Activated naive CD8-positive, alpha-beta T cell treated with anti-CD3 and anti-CD28 coated beads, Interleukin-2, amount 10 ng/mL, durations not matched to agents 7 days and 5 days (primary cell): ENCODE results near the gene GIMAP6. TPM values are rescaled to one million over a fixed set of nuclear protein-coding genes. Genes with fewer than 3 reads are reported as not detected.
A peak's percentile ranks its signal among the peaks of the same experiment; 100 is the strongest.
"Not testable (repeated sequence)": the region's sequence is repeated elsewhere in the genome, so short reads cannot be mapped to it uniquely, and the experiment has no call there.

ENCODE experiments used
- ATAC-seq: fragments of 150-1000 bp; cut with Tn5 transposase; one replicate; pipeline ENCODE4 v1.10.0; 2021; ENCODE audit warnings: low read depth, moderate library complexity
- POLR2A ChIA-PET: fragments of 350-600 bp; sonication (Branson Sonifier 250); formaldehyde crosslinking; loops from one replicate; lab custom pipeline; 2021; ENCODE audit warnings: antibody characterized with exemption; lab: Charles Lee
- DNase-seq: peaks from one replicate; pipeline ENCODE4 v3.0.0; 2021
- H3K27ac Mint-ChIP-seq: one replicate; pipeline ENCODE4 v1.8.0; 2022; ENCODE audit warnings: mild to moderate bottlenecking, mixed read lengths
- H3K27me3 Mint-ChIP-seq: one replicate; pipeline ENCODE4 v1.8.0; 2022; ENCODE audit warnings: mild to moderate bottlenecking, moderate library complexity, mixed read lengths
- H3K36me3 Mint-ChIP-seq: one replicate; pipeline ENCODE4 v1.8.0; 2021; ENCODE audit warnings: mild to moderate bottlenecking, mixed read lengths
- H3K4me1 Mint-ChIP-seq: one replicate; pipeline ENCODE4 v1.8.0; 2021; ENCODE audit warnings: mixed read lengths
- H3K4me3 Mint-ChIP-seq: one replicate; pipeline ENCODE4 v1.8.0; 2022; ENCODE audit warnings: mild to moderate bottlenecking, moderate library complexity, mixed read lengths
- H3K9me3 Mint-ChIP-seq: one replicate; pipeline ENCODE4 v1.8.0; 2021; ENCODE audit warnings: mixed read lengths
- total RNA-seq, 2 experiments: library from RNA; stranded (reverse); gene quantifications; one replicate each; pipeline ENCODE4 v1.2.3, GENCODE V29; 2021

GIMAP6 gene
- 100 to 1,000 TPM; 124 to 130 TPM for total RNA-seq

DNA sequence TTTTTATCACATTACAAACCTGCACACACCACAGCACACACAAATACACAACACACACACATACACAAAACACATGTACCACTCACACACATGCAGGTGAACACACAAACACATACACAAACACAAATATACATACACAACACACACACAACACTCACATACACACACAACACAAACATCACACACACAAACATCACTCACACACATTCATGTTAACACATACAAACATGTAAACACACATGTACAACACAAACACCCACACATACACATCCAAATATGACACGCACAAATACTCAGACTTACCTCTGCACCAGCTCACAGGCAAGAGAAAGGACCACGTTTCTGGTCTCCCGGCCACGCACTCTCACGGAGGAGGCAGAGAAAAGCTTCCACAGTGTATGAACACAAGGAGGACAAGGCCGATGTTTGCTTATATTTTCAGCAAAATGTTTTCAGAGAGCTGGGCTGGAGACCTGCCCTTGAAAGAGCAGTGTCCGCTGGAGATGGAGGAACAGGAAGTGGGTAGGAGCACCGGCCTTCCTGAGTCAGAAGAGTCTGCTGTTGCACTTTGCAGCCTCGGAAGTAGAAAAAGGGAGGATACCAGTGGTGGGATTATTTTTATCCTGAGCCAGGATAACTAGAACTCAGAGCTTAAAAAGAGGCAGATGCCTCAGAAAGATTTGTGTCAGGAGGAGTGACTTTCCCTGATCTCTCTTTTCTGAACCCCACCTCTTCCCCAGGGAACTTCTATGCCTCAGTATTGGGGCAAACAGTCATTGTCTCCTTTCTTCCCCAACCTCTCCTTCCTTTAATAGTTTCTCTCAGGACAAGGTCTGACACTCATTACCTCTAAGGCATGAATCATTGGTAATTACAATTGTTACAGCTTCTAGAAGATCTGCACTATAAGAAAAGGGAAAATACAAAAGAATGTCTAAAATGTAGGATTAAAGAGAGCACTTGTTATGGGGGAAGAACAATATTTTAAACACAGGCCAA is at the start of gene GIMAP6:
Gene GIMAP6, minus strand, starts transcription at position 520 of the 999 bp plus-strand sequence. CDS start 2,243 bp downstream, outside the sequence.
- peaks cover 46% of the 10 kb centered on the region for H3K4me1 Mint-ChIP-seq
- DNase-seq = no peak
- peak within 1 kb of the TSS; percentile 93 for H3K4me3 Mint-ChIP-seq
- POLR2A ChIA-PET = interaction anchor here (0.6 to 3.4 kb wide), 23 partner anchors 9 to 182 kb away, joined by 3 to 26 read pairs (median 4); partner anchors contain the start of genes GIMAP1, GIMAP2, GIMAP4 and GIMAP5
- peak; percentile 63 for ATAC-seq
- no peaks in the 10 kb centered on the region for H3K27me3 Mint-ChIP-seq
- H3K27ac Mint-ChIP-seq = peak within 1 kb of the TSS; percentile 94
- H3K36me3 Mint-ChIP-seq = peaks cover 67% of the 10 kb centered on the region
- H3K9me3 Mint-ChIP-seq = peaks cover 17% of the 10 kb centered on the region

- H3K36me3 Mint-ChIP-seq = peaks cover 38% of the 10 kb centered on the region
- DNase-seq, H3K27me3 Mint-ChIP-seq, ATAC-seq, H3K4me3 Mint-ChIP-seq, H3K9me3 Mint-ChIP-seq, POLR2A ChIA-PET: not testable (repeated sequence)
- peaks cover 74% of the 10 kb centered on the region for H3K4me1 Mint-ChIP-seq
- peak overlapping the region; percentile 44 for H3K27ac Mint-ChIP-seq
Measured at GRCh38 chr7:150680364-150680763, 48.2 kb upstream of the GIMAP6 start.

DNA sequence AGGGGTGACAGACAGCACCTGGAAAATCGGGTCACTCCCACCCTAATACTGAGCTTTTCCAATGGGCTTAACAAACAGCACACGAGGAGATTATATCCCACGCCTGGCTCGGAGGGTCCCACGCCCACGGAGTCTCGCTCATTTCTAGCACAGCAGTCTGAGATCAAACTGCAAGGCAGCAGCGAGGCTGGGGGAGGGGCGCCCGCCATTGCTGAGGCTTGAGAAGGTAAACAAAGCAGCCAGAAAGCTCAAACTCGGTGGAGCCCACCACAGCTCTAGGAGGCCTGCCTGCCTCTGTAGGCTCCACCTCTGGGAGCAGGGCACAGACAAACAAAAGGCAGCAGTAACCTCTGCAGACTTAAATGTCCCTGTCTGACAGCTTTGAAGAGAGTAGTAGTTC is 46.4 kb upstream of the GIMAP6 start:
- POLR2A ChIA-PET = interaction anchor here (0.6 kb wide), 1 partner anchor 49 kb away, joined by 4 read pairs; no protein-coding TSS in a partner anchor
- not testable (repeated sequence) for DNase-seq, ATAC-seq, H3K27me3 Mint-ChIP-seq, H3K9me3 Mint-ChIP-seq
- Mint-ChIP-seq H3K4me1 (peaks cover 63% of the 10 kb centered on the region), H3K27ac (peak overlapping the region; percentile 84), H3K4me3 (peak overlapping the region; percentile 23), H3K36me3 (peaks cover 40% of the 10 kb centered on the region)

GRCh38 chr7:150676854-150677253 is 44.7 kb upstream of the GIMAP6 start:
- peak; percentile 80 for ATAC-seq
- POLR2A ChIA-PET = interaction anchor here (0.8 to 1.5 kb wide), 3 partner anchors 9 to 45 kb away, joined by 3 to 6 read pairs (median 5); partner anchors contain the start of genes GIMAP2 and GIMAP6
- Mint-ChIP-seq H3K27ac (peak overlapping the region; percentile 48), H3K4me3 (peak overlapping the region; percentile 56), H3K36me3 (peaks cover 41% of the 10 kb centered on the region), H3K4me1 (peaks cover 53% of the 10 kb centered on the region)
- H3K27me3 Mint-ChIP-seq, DNase-seq, H3K9me3 Mint-ChIP-seq: not testable (repeated sequence)

DNA sequence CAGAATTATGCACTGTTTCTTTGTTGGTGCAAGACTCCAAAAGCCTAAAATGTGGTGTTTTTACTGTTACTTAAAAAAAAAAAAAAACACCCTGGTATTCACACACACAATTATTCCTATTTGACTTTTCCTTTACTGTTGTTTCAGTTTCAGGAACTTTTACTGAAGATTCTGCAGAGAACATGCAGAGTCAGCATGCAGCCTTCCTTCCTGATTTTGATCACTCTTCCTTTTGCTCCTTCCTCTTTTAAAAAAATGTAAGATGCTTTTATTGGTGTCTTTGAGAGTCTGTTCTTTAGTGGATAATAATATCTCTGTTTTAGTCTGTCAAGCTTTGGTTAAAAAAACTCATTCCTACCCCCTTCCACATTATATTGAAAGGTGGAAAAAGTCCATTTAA is 44.1 kb upstream of the GIMAP6 start:
- Mint-ChIP-seq H3K36me3 (peaks cover 42% of the 10 kb centered on the region), H3K4me1 (peaks cover 55% of the 10 kb centered on the region), H3K4me3 (peak overlapping the region; percentile 56), H3K27ac (peak overlapping the region; percentile 48), H3K9me3 (peaks cover 10% of the 10 kb centered on the region)
- ATAC-seq, H3K27me3 Mint-ChIP-seq, DNase-seq: not testable (repeated sequence)
- POLR2A ChIA-PET = interaction anchor here (0.8 to 1.5 kb wide), 3 partner anchors 8 to 44 kb away, joined by 3 to 6 read pairs (median 5); partner anchors contain the start of genes GIMAP2 and GIMAP6

- Mint-ChIP-seq H3K27ac (peak overlapping the region; percentile 87), H3K27me3 (no peaks in the 10 kb centered on the region), H3K4me3 (peak overlapping the region; percentile 23), H3K4me1 (peaks cover 55% of the 10 kb centered on the region), H3K9me3 (peaks cover 8% of the 10 kb centered on the region), H3K36me3 (peaks cover 44% of the 10 kb centered on the region)
- ATAC-seq = no peak
- POLR2A ChIA-PET = no interaction called here
- no peak for DNase-seq
Measured at GRCh38 chr7:150675714-150676113, 43.5 kb upstream of the GIMAP6 start.

DNA sequence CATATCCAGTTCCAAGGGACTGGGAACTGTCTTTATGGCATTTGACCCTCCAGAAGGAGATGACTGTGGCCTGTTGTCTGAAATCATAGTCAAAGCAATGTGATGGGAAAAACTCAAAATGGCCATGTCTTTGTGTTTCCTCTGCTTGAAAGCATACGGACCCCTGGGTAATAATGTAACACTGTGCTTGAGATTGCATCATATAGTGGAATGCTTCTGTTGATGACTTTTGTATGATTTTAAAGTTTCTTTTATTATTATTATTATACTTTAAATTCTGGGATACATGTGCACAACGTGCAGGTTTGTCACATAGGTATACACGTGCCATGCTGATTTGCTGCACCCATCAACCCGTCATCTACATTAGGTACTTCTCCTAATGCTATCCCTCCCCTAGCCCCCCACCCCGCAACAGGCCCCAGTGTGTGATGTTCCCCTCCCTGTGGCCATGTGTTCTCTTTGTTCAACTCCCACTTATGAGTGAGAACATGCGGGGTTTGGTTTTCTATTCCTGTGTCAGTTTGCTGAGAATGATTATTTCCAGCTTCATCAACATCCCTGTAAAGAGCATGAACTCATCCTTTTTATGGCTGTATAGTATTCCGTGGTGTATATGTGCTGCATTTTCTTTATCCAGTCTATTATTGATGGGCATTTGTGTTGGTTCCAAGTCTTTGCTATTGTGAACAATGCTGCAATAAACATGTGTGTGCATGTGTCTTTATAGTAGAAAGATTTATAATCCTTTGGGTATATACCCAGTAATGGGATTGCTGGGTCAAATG is 39.8 kb upstream of the GIMAP6 start:
- peaks cover 38% of the 10 kb centered on the region for H3K36me3 Mint-ChIP-seq
- peaks cover 55% of the 10 kb centered on the region for H3K4me1 Mint-ChIP-seq
- H3K27ac Mint-ChIP-seq, H3K9me3 Mint-ChIP-seq, ATAC-seq, H3K27me3 Mint-ChIP-seq, H3K4me3 Mint-ChIP-seq, POLR2A ChIA-PET, DNase-seq: not testable (repeated sequence)

DNA sequence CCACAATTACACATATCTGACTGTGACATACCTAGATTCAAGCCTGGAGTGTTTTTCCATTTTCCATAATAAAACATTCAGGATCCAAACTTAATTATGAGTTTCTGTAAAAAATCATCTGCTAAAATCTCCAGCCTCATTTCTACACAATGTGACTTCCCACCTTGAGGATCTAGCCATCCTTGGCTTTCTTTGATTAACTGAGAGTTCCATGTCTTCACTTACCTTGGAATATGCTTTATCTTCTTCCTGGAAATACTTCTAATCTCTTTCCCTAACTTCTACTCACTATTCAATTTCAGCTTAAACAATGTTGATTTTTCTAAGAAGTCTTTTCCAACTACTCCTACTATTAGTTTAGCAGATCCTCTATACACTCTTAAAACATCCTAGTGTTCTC is 36.8 kb upstream of the GIMAP6 start:
- no peak for ATAC-seq

GRCh38 chr7:150668472-150668911 is 36.3 kb upstream of the GIMAP6 start:
- ATAC-seq = peak; percentile 75
- Mint-ChIP-seq H3K27me3 (no peaks in the 10 kb centered on the region), H3K4me3 (peak overlapping the region; percentile 75), H3K36me3 (peaks cover 34% of the 10 kb centered on the region), H3K27ac (peak overlapping the region; percentile 89), H3K4me1 (peaks cover 70% of the 10 kb centered on the region), H3K9me3 (peaks cover 9% of the 10 kb centered on the region)
- peak; percentile 48 for DNase-seq
- POLR2A ChIA-PET = interaction anchor here (1.0 to 5.3 kb wide), 13 partner anchors 8 to 218 kb away, joined by 3 to 42 read pairs (median 7); partner anchors contain the start of genes GIMAP1, GIMAP2, GIMAP4 and GIMAP5

More for the DNA sequence above, 36.8 kb upstream of the GIMAP6 start:
- H3K9me3 Mint-ChIP-seq = peaks cover 9% of the 10 kb centered on the region
- H3K4me3 Mint-ChIP-seq = peak overlapping the region; percentile 75
- H3K4me1 Mint-ChIP-seq = peaks cover 66% of the 10 kb centered on the region
- peak overlapping the region; percentile 89 for H3K27ac Mint-ChIP-seq
- peaks cover 36% of the 10 kb centered on the region for H3K36me3 Mint-ChIP-seq
- no peaks in the 10 kb centered on the region for H3K27me3 Mint-ChIP-seq
- DNase-seq = no peak
- POLR2A ChIA-PET = interaction anchor here (1.0 to 5.3 kb wide), 14 partner anchors 8 to 218 kb away, joined by 4 to 42 read pairs (median 6); partner anchors contain the start of genes GIMAP1, GIMAP2, GIMAP4 and GIMAP5

GRCh38 chr7:150666412-150666811 is 34.2 kb upstream of the GIMAP6 start:
- no peak for DNase-seq

DNA sequence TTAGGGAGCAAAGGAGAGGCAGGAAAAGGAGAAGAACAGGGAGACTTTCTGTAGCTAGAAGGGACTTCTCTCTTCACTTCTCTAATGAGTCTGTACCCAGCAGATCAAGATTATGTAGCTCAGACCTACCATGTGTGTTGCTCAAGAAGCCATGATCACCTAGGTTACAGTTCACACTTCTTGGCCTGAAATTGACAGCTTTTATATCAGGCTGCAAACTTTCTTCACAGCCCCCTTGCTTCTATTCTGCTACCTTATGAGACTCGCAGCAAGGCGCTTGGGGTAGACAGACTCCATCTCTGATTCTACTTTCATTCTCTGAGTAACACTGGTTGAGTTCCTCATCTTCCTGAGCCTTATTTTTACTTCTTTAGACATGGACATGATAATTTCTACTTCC is 33.7 kb upstream of the GIMAP6 start:
- DNase-seq (no peak), ATAC-seq (no peak)
- Mint-ChIP-seq H3K4me3 (no peak overlapping the region), H3K36me3 (peaks cover 25% of the 10 kb centered on the region), H3K9me3 (peaks cover 2% of the 10 kb centered on the region), H3K4me1 (peaks cover 81% of the 10 kb centered on the region), H3K27ac (peak overlapping the region; percentile 89), H3K27me3 (no peaks in the 10 kb centered on the region)
- POLR2A ChIA-PET = interaction anchor here (0.5 to 5.3 kb wide), 7 partner anchors 20 to 215 kb away, joined by 3 to 42 read pairs (median 4); partner anchors contain the start of genes GIMAP1, GIMAP5, GIMAP7 and GIMAP8

More at GRCh38 chr7:150666412-150666811, 34.2 kb upstream of the GIMAP6 start:
- peak overlapping the region; percentile 36 for H3K4me3 Mint-ChIP-seq
- ATAC-seq = no peak
- POLR2A ChIA-PET = interaction anchor here (1.0 to 5.3 kb wide), 9 partner anchors 20 to 215 kb away, joined by 3 to 42 read pairs (median 5); partner anchors contain the start of genes GIMAP1, GIMAP5 and GIMAP8
- H3K9me3 Mint-ChIP-seq = peaks cover 2% of the 10 kb centered on the region
- H3K27ac Mint-ChIP-seq = peak overlapping the region; percentile 89
- peaks cover 81% of the 10 kb centered on the region for H3K4me1 Mint-ChIP-seq
- peaks cover 26% of the 10 kb centered on the region for H3K36me3 Mint-ChIP-seq
- H3K27me3 Mint-ChIP-seq = no peaks in the 10 kb centered on the region

- H3K4me3 Mint-ChIP-seq = peak overlapping the region; percentile 67
- H3K27ac Mint-ChIP-seq = peak overlapping the region; percentile 89
- H3K27me3 Mint-ChIP-seq = no peaks in the 10 kb centered on the region
- H3K9me3 Mint-ChIP-seq = peaks cover 3% of the 10 kb centered on the region
- peaks cover 26% of the 10 kb centered on the region for H3K36me3 Mint-ChIP-seq
- no peak for DNase-seq
- ATAC-seq = no peak
- POLR2A ChIA-PET = interaction anchor here (0.5 to 5.3 kb wide), 9 partner anchors 21 to 214 kb away, joined by 3 to 42 read pairs (median 4); partner anchors contain the start of genes GIMAP1, GIMAP4, GIMAP5 and GIMAP7
- H3K4me1 Mint-ChIP-seq = peaks cover 78% of the 10 kb centered on the region
Measured at GRCh38 chr7:150665089-150665748, 33.0 kb upstream of the GIMAP6 start.
